Stimulated activated CD8-positive, alpha-beta memory T cell treated with anti-CD3 and anti-CD28 coated beads, Interleukin-4, amount 100 ng/mL, for 4 hours (primary cell): ENCODE results near the gene SPG21.

Experiments
- DNase-seq, 2 donors: peaks; one replicate each; pipeline ENCODE4 v3.0.0-alpha.2; 2020; ENCODE audit warnings: low read depth in 2 of 2, low spot score in 1 of 2

SPG21 gene

DNA sequence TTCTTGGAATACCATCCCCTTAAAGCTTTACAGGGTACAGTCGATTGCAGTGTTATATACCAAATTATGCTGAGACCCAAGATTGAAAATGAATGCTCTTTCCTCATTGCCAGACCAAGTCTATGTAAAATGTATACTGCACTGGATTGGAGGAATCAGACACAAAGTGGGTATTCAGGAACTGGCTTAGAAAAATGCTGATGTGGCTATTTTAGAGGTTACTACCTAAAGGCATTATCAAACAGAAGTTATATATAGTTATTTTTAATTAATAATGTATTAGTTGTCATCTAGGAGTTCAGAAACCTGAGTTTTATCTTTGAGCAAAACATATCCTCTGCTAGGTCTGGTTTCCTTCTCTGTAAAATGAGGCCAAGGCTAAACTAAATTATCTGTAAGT lies 3.6 kb upstream of the SPG21 start:
- no peak for DNase-seq

DNA sequence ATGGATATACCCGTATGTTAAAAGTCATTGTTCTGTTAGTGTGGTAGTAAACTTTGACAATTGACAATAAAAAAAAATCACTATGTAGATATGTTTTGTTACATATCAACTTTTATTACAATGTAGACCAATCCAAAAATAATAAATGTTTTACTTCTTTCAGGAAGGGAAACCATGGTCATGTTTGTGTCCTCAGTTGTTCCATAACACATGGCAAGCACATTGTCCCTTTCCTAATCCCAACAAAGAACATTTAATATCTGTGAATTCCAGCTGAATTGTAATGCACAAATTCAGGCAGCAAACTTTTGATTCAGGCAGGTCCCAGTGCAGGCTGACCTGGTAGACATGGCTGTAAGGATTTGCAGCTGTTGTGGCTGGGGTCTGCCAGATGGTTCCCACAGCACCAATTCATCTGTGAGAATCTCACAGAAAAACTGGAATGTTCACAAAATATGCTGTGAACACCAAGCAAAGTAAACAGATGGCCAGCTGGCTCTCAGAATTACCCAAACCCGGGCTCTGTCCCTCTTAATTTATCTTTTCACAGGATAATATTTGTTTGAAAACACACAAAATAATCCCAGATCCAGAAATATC lies 1.9 kb upstream of the SPG21 start:
- DNase-seq: no peak

GRCh38 chr15:64990168-64990470 lies 405 bp upstream of the SPG21 start:
- no peak for DNase-seq

- no peak for DNase-seq
Measured at GRCh38 chr15:64987136-64987535, 2.6 kb downstream of the SPG21 start.

GRCh38 chr15:64985366-64986033 lies 4.2 kb downstream of the SPG21 start:
- no peak for DNase-seq

DNA sequence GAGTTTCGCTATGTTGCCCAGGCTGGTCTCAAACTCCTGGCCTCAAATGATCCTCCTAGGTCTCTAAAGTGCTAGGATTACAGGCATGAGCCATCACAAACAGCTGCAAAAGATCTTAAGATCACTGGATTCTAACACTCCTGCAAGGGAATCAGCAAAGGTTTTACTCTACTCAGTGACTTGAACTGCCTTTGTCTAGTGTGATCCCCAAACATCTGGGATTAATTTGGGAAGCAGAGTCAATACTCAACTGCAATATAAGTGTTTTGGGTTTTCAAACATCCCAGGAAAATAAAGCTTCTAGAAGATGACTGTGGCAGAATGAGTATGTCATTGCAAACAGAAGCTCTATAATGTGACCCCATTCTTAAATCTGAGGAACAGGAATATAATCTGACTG lies 7.2 kb downstream of the SPG21 start:
- no peak for DNase-seq

- DNase-seq: no peak
Measured at GRCh38 chr15:64981812-64982431, 7.8 kb downstream of the SPG21 start.

DNA sequence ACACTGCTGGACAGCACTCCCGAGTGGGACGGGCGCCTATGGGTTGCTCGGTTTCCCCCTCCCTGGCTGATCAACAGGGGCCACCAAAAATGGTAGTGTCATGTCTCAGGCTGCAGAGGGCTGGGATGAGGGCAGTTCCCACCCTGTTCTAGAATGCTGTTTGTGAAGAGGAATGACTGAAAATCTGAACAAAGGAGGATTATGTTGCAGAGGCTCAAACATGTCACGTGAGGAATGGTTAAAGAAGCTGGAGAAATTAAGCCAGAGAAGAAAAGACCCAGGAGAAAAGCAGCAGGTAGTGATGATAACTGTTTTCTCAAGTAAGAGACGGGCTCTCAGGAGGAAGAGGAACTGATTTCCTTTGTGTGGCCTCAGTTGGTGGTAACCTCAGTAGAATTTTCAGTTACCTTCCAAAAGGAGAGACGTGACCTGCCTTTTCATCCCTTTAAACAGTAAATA lies 10.4 kb downstream of the SPG21 start:
- DNase-seq: no peak

DNA sequence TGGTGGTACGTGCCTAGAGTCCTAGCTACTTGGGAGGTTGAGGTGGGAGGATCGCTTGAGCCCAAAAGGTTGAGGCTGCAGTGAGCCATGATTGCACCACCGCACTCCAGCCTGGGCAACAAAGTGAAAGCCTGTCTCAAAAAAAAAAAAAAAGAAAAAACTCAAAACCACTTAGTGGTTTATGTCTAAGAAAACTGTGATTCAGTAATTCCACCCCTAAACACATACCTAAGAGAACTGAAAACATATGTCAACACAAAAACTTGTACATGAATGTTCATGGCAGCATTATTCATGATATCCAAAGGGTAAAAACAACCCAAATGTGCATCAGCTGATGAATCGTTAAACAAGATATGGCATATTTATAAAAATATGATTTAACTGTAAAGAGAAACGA lies 14.3 kb downstream of the SPG21 start:
- no peak for DNase-seq

DNA sequence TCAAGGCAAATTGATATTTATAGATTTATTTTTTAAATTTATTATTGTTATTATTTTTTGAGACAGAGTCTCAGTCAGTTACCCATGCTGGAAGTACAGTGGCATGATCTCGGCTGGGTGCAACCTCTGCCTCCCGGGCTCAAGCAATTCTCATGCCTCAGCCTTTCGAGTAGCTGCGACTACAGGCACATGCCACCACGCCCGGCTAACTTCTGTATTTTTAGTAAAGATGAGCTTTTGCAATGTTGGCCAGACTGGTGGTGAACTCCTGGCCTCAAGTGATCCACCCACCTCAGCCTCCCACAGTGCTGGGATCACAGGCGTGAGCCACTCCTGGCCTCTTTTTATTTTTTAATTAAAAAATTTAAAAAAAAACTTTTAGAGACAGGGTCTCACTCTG lies 19.0 kb downstream of the SPG21 start:
- no peak for DNase-seq

DNA sequence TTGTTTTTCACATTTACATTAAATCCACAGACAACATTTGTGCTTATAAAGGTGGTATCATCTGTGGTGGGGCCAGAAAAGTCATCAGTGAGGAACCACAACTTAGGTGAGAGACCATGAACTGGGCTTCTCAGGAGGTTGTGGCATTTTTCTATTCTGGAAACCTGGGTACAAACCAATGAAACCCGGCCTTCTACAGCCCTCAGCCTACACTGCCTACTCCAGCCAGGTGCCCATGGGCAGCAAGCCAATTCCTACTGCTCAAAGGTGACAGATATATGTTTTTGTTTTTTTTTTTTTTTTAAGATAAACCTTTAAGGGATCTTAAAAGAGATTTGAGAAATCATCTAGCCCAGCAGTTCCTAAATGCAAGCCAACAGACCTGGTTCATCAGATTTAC lies 20.3 kb downstream of the SPG21 start:
- DNase-seq: no peak

DNA sequence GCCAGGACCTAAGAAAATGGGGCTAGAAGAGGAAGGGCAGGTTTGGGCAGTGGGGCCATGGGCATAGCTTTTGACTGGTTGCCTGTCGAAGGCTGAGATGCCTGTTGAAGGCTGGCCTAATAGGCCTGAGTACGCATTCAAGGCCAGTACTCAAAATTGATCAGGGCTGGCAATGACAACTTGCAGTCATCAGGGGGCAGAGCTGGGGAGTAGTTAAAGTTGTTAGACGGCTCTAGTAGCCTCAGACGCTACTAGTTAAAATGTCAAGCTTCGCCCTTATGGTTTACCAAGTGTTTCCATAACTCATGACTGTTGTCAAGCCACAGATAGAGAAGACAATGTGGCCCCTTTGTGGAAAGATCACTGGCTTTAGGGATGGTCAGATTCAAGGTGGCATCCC lies 28.7 kb downstream of the SPG21 start:
- DNase-seq: no peak

GRCh38 chr15:64960153-64960552 lies 29.6 kb downstream of the SPG21 start:
- no peak for DNase-seq

DNA sequence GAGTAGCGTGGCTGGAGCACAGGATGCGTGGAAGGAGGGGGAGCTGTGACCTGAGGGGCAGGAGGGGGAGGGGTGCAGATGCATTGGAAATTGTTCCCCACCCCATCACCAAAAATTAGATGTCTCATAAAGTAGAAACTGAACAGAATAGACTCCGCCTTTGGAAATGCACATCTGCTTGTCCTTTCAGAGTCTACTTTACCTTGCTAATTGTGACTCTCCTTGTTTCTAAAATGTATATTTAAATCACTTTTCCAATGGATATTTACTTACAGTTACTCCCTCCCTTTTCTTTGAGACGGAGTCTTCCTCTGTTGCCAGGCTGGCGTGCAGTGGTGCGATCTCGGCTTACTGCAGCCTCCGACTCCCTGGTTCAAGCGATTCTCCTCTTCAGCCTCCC lies 30.6 kb downstream of the SPG21 start:
- DNase-seq: no peak

DNA sequence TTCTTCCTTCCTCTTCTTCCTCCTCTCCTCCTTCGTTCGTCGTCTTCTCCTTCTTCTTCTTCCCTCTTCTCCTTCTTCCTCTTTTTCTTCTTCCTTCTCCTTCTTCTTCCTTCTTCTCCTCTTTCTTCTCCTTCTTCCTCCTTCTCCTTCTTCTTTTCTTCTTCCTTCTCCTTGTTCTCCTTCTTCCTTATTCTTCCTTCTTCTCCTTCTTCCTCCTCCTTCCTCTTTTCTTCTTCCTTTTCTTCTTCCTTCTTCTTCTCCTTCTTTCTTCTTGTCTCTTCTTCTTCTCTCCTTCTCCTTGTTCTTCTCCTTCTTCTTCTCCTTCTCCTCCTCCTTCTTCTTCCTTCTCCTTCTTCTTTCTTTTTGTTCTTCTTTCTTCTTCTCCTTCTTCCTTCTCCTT lies 35.3 kb downstream of the SPG21 start:
- no peak for DNase-seq

DNA sequence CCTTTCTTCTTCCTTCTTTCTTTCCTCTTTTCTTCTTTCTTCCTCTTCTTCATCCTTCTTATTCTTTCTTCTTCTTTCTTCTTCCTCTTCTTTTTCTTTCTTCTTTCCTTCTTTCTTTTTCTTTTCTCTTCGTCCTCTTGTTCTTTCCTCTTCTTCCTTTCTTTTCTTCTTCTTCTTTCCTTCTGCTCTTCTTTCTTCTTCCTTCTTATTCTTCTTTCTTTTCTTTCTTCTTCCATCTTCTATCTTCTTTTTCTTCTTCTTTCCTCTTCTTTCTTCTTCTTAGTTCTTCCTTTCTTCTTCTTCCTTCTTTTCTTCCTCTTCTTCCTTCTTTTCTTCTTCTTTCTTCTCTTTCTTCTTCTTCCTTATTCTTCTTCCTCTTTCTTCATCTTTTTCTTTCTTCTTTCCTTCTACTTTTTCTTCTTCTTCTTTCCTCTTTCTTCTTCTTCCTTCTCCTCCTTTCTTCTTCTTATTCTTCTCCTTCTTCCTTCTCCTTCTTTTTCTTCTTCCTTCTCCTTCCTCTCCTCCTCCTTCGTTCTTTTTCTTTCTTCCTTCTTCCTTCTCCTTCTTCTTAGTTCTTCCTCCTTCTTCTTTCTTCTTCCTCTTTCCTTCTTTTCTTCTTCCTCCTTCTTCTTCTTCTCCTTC lies 37.8 kb downstream of the SPG21 start:
- no peak for DNase-seq

GRCh38 chr15:64950888-64951287 lies 38.8 kb downstream of the SPG21 start:
- no peak for DNase-seq

DNA sequence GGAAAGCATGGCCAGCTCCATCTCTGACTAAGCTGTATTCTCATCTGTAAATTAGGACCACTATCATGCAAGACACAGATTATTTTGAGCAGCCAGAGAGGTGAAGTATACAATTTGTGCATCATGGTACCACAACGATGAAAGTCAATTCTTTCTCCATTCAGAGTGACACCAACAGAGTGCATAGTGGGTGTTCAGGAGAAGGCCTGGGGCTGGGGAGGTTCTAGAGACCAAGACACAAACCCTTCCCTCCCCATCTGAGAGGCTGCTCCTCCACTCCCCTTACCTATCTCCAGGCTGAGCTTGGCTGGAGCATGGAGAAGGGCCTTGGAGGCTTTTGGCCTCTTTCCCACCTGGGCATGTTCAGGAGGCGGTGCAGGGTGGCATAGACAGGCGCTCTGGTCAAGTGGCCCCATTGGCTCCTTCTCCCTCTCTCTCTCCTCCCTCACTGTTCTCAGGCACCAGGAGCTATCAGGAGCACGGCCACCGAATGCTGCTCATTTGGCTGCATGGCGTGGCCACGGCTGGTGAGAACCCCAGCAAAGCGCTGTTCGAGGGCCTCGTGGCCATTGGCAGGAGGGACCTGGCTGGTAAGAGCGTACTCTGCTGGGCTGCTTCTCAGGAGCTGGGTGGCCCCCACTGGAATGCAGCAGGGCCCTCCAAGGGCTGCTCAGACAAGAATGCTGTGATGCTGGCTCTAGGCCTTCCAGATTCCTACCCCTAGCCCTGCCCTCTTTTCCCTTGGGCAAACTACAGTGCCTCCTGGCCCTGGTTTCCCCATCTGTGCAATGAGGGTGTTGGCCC lies 40.1 kb downstream of the SPG21 start:
- DNase-seq: no peak

- no peak for DNase-seq
Measured at GRCh38 chr15:64948916-64949315, 40.8 kb downstream of the SPG21 start.

DNA sequence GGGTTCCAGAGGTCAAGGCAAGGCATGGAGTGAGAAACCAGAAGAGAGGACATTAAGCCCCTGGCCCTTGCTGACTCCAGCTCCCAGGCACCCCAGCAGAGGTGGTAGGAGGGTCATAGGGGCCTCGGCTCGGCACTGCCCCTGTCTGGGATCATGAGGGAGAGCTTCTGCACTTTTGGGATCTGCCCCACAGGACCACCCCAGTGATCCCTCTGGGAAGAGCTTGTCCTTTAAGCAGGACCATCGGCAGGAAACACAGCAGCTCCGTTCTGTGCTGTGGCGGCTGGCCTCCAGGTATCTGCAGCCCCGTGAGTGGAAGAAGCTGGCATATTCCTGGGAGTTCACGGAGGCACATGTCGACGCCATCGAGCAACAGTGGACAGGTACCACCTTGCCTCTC lies 42.5 kb downstream of the SPG21 start:
- DNase-seq: no peak

GRCh38 chr15:64944961-64945360 lies 44.8 kb downstream of the SPG21 start:
- DNase-seq: no peak
